ENCODE data around the gene GOLIM4.

The GOLIM4 gene

DNA sequence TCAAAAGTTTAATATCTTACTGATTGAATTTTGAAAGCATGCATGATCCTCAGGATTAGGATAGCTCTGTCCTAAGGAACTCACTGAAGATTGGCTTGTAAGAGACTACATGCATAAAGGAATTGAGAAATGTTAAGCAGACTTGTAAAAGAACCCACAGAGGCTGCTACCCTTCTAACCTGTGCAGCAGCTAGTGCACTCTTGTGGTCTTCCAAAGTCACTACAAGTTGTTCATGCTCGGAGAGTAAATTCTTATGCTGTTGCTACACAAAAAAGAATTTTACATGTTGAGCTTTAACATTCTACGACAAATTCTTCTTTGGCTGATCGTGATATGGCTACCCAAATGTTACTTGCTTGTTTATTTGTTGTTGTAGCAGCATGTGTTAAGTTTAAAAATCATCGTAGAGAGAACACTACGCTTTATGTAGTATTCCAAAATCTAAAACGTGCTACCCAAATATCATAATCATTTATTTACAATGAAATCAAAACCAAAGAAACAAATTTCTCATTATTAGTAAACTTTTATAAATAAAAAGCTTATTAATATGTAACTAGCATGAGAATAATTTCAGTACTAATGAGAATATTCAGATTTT is 55.0 kb downstream of the GOLIM4 start:
- no peak overlapping the region for H3K4me3 ChIP-seq (ENCODE audit: control insufficient read depth, low read depth, low read length)
- peak; percentile 82 for DNase-seq (ENCODE audit: low read depth)
- TF ChIP-seq, protein P1, sequence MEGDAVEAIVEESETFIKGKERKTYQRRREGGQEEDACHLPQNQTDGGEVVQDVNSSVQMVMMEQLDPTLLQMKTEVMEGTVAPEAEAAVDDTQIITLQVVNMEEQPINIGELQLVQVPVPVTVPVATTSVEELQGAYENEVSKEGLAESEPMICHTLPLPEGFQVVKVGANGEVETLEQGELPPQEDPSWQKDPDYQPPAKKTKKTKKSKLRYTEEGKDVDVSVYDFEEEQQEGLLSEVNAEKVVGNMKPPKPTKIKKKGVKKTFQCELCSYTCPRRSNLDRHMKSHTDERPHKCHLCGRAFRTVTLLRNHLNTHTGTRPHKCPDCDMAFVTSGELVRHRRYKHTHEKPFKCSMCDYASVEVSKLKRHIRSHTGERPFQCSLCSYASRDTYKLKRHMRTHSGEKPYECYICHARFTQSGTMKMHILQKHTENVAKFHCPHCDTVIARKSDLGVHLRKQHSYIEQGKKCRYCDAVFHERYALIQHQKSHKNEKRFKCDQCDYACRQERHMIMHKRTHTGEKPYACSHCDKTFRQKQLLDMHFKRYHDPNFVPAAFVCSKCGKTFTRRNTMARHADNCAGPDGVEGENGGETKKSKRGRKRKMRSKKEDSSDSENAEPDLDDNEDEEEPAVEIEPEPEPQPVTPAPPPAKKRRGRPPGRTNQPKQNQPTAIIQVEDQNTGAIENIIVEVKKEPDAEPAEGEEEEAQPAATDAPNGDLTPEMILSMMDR (conservative IDR thresholded peaks at IDR 0.05; ENCODE audit: control insufficient read depth, insufficient read depth, low read depth, low read length) = peak; percentile 87

DNA sequence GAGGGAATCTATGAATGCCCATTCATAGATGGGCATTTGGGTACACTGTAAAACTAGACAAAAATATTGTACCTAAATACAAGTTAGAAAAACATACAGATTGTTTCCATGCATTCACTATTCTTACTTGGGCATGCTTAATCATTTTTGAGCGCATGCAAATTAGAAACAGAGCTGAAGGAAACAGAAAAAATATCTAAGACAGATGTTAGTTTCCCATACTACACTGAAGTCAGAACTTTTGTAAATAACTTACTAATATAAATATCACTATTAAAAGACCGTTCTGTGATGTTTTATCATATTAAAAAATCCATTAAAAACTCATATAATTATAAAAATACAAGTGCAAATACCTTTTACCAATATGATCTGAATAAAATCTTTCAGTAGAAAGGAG is 58.7 kb downstream of the GOLIM4 start:
- TF ChIP-seq, protein P1 (conservative IDR thresholded peaks at IDR 0.05; ENCODE audit: control insufficient read depth, insufficient read depth, low read depth, low read length) = no peak

DNA sequence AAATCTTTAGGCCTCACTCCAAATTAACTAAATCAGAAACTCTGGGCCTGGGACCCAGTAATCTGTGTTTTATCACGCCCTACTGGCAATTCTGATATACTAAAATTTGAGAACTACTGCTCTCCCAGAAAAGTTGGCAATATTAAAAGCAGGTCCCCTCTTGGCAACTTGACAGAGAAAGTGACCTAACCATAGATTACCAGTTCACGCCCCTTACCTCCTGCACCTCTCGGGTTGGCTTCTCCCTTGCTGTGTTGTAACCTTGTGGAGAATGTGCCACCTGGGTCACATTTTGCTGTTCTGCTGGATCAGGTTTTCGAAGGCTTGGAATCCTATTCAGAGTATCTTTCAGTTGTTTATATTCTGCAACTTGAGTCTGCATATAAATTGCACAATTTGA is 59.1 kb downstream of the GOLIM4 start:
- no peak overlapping the region for H3K4me3 ChIP-seq (ENCODE audit: control insufficient read depth, low read depth, low read length)
- DNase-seq (ENCODE audit: low read depth) = no peak
- TF ChIP-seq, protein P1 (conservative IDR thresholded peaks at IDR 0.05; ENCODE audit: control insufficient read depth, insufficient read depth, low read depth, low read length) = no peak

More for the DNA sequence above, 58.7 kb downstream of the GOLIM4 start:
- H3K4me3 ChIP-seq (ENCODE audit: control insufficient read depth, low read depth, low read length) = no peak overlapping the region
- no peak for DNase-seq (ENCODE audit: low read depth)

DNA sequence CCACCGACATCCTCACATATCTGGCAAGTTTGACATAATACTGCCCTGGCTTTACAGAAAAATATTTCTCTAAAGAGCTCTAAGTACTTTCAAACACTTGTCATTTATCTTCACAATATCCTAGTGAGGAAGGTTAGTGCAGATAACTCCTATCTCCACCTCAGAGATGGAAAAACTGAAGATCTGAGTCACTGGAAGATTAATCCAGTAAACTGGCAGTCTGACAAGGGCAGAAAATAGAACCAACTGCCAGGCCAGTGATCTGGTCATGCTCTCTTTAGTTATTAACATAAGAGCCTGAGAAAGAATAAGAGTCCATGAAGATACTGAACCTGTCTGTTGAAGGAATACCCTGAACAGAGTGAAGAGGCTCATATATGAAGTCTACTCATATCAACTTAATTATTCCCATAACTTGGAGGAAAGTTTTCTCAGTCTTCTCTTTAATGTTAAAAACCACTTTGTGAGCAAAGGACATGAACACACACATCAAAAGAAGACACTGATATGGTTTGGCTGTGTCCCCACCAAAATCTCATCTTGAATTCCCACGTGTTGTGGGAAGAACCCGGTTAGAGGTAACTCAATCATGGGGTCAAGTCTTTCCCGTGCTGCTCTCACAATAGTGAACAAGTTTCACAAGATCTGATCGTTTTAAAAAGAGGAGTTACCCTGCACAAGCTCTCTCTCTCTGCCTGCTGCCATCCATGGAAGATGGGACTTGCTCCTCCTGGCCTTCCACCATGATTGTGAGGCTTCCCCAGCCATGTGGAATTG is 61.4 kb downstream of the GOLIM4 start:
- peak; percentile 83 for DNase-seq (ENCODE audit: low read depth)
- TF ChIP-seq, protein P1 (conservative IDR thresholded peaks at IDR 0.05; ENCODE audit: control insufficient read depth, insufficient read depth, low read depth, low read length) = no peak
- no peak overlapping the region for H3K4me3 ChIP-seq (ENCODE audit: control insufficient read depth, low read depth, low read length)

DNA sequence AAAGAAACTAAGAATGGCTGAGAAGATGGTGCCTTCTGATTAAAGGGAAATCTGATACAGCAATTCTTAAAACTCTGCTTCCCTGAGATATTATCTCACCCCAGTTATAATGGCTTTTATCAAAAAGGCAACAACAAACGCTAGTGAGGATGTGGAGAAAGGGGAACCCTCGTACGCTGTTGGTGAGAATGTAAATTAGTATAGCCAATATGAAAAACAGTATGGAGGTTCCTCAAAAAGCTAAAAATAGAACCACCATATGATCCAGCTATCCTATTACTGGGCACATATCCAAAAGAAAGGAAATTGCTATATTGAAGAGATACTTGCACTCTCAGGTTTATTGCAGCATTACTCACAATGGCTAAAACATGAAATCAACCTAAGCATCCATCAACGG is 65.1 kb downstream of the GOLIM4 start:
- TF ChIP-seq, protein P1 (conservative IDR thresholded peaks at IDR 0.05; ENCODE audit: control insufficient read depth, insufficient read depth, low read depth, low read length) = no peak
- DNase-seq (ENCODE audit: low read depth) = peak; percentile 21
- no peak overlapping the region for H3K4me3 ChIP-seq (ENCODE audit: control insufficient read depth, low read depth, low read length)

DNA sequence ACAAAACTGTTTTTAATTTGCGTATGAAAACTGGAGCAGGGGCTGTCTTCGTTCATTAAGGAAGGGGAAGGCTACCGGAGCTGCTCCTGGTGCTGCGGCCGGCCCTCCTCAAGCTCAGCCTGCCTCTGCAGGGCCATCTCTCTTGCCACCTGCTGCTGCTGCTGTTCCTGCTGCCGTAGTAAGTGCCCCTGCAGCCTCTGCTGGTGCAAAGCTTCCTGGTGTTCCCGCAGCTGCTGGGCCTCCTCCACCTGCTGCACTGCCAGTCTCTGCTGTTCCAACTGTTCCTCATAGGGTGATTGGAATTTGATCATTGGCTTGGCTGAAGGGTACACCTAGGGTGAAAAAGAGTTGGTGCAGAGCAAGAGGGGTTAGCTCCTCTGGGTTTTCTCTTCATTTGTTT is 66.0 kb downstream of the GOLIM4 start:
- no peak overlapping the region for H3K4me3 ChIP-seq (ENCODE audit: control insufficient read depth, low read depth, low read length)
- TF ChIP-seq, protein P1 (conservative IDR thresholded peaks at IDR 0.05; ENCODE audit: control insufficient read depth, insufficient read depth, low read depth, low read length) = no peak
- no peak for DNase-seq (ENCODE audit: low read depth)
